ENCODE data around the gene FUZ. TPM values are rescaled to one million over a fixed set of nuclear protein-coding genes. Genes with fewer than 3 reads are reported as not detected.
A peak's percentile ranks its signal among the peaks of the same experiment; 100 is the strongest.

Gene FUZ
- total RNA-seq, 4 donors from 2014 or later: 20.1 to 40.1 (median 33.3) TPM

DNA sequence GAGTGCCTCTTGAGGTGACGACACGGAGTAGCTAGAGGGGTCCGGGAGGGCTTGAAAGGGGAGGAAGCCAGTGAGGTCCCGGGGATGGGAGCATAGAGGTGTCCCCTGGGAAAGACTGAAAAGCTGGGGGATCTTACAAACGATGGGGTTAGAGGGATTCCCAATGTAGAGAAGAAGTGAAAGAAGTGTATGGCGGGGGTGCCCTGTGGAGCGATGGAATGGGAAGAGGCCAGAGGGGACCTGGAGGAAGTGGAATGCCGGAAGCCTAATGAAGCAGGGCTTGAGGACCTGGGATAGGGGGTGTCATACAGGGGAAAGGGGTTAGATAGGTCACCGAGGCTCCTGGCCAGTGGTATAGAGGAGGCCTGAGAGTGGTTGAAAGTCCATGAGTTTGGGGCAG, 45.7 kb downstream of the FUZ start:
- intact Hi-C loops (cut with DNase I): loop anchor here (10.0 kb wide), 1 partner anchor 107 kb away; the partner anchor contains the start of genes AKT1S1 and TBC1D17
- DNase-seq: peak in 1 of 2 donors; percentile 17
- H3K4me1 ChIP-seq: peaks cover 14 to 21% of the 10 kb centered on the region in 2 donors
- peak overlapping the region in 2 of 3 donors; percentile 56 to 76 for H3K27ac ChIP-seq
- no peaks in the 10 kb centered on the region for H3K27me3 ChIP-seq
- 0 to 2% methylated on average over 9 of the region's 9 CpGs for WGBS, 2 donors
- peak overlapping the region; percentile 83 to 99 (median 88) for H3K4me3 ChIP-seq (replicated peaks in 1 of 3)
- no peaks in the 10 kb centered on the region for H3K9me3 ChIP-seq
- TF ChIP-seq, protein P1, sequence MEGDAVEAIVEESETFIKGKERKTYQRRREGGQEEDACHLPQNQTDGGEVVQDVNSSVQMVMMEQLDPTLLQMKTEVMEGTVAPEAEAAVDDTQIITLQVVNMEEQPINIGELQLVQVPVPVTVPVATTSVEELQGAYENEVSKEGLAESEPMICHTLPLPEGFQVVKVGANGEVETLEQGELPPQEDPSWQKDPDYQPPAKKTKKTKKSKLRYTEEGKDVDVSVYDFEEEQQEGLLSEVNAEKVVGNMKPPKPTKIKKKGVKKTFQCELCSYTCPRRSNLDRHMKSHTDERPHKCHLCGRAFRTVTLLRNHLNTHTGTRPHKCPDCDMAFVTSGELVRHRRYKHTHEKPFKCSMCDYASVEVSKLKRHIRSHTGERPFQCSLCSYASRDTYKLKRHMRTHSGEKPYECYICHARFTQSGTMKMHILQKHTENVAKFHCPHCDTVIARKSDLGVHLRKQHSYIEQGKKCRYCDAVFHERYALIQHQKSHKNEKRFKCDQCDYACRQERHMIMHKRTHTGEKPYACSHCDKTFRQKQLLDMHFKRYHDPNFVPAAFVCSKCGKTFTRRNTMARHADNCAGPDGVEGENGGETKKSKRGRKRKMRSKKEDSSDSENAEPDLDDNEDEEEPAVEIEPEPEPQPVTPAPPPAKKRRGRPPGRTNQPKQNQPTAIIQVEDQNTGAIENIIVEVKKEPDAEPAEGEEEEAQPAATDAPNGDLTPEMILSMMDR (IDR thresholded peaks at IDR 0.05): no peak
- TF ChIP-seq POLR2A (IDR thresholded peaks at IDR 0.05): no peak
- H3K36me3 ChIP-seq: no peaks in the 10 kb centered on the region

DNA sequence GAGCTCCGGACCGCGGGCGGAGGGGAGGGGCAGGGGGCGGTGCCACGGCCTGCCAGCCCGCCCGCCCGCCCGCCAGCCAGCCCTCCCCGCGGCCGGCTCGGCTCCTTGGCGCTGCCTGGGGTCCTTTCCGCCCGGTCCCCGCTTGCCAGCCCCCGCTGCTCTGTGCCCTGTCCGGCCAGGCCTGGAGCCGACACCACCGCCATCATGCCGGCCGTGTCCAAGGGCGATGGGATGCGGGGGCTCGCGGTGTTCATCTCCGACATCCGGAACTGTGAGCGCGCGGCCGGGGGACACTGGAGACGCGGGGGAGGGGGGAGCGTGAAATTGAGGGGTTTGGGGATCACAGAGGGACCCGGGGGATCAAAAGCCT, 46.2 kb downstream of the FUZ start, which contains the start of gene AP2A1:
AP2A1 (plus strand) TSS at position 72 of the 370 bp plus-strand sequence; CDS start at position 205, 133 bp downstream.
- WGBS, 2 donors: 0 to 2% methylated on average over 3 to 28 of the region's 38 CpGs
- DNase-seq: no peak
- Histone ChIP-seq H3K4me3 (replicated peaks in 1 of 3) (peak within 1 kb of the TSS; percentile 83 to 99 (median 88)), H3K9me3 (no peaks in the 10 kb centered on the region), H3K27ac (peak within 1 kb of the TSS; percentile 87 to 92 (median 91)), H3K4me1 (peaks cover 14 to 21% of the 10 kb centered on the region in 2 donors), H3K36me3 (no peaks in the 10 kb centered on the region), H3K27me3 (no peaks in the 10 kb centered on the region)
- intact Hi-C loops (cut with DNase I): loop anchor here (10.0 kb wide), 1 partner anchor 108 kb away; the partner anchor contains the start of genes AKT1S1 and TBC1D17
- TF ChIP-seq, protein P1 (IDR thresholded peaks at IDR 0.05): no peak
- peak in 1 of 2 donors; percentile 27 for TF ChIP-seq POLR2A (IDR thresholded peaks at IDR 0.05)

DNA sequence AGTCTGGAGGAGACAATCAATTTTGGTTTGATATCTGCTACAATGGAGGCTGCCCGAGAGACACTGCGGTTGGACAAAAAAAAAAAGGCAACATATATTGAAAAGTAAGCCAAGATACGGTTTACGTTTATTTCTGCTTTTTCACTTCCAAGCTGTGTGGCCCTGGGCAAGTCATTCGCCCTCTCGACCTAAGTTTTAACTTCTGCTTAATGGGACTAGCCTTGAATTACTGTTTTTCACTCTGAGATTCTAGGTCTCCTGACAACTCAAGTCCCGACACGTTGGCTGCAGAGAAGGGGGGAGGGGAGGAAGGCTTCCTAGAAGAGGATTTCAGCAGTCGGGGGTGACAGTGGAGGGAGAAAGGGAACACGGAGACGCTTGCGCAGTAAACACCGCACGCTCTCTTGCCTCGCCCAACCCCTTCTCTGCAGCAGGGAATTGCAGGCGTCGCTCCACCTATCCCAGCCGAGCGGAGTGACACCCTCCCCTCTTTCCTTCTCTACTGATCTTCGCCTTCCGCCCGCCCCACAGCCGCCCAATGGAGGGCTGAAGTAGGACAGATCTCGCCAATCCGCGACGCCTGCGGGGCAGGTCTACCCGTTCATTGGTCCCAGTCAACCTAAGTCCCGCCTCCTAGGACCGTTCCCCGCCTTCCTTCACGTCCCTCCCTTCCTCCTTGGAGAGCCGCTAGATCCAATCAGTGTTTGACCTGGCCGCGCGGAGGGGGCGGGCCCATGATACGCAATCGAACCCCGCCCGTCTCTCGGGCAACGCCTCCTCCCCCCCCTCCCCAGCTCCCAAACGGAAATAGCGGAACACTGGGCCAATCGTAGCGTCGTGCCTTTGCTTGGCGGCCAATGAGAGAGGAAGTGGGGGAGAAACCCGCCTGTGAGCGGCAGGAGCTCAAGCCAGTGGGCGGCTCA, 46.8 kb downstream of the FUZ start:
- Histone ChIP-seq H3K27ac (peak overlapping the region; percentile 87 to 92 (median 91)), H3K9me3 (no peaks in the 10 kb centered on the region), H3K4me1 (peaks cover 14 to 21% of the 10 kb centered on the region in 2 donors), H3K36me3 (no peaks in the 10 kb centered on the region), H3K27me3 (no peaks in the 10 kb centered on the region), H3K4me3 (replicated peaks in 1 of 3) (peak overlapping the region in 2 of 3 donors; percentile 9 to 88)
- TF ChIP-seq, protein P1 (IDR thresholded peaks at IDR 0.05): peak in 1 of 6 experiments; percentile 18
- TF ChIP-seq POLR2A (IDR thresholded peaks at IDR 0.05): peak; percentile 39 to 86
- intact Hi-C loops (cut with DNase I): loop anchor here (10.0 kb wide), 1 partner anchor 109 kb away; the partner anchor contains the start of genes AKT1S1 and TBC1D17
- peak; percentile 99 to 100 for DNase-seq
- WGBS, 2 donors: 1% methylated on average over 41 to 53 of the region's 53 CpGs

DNA sequence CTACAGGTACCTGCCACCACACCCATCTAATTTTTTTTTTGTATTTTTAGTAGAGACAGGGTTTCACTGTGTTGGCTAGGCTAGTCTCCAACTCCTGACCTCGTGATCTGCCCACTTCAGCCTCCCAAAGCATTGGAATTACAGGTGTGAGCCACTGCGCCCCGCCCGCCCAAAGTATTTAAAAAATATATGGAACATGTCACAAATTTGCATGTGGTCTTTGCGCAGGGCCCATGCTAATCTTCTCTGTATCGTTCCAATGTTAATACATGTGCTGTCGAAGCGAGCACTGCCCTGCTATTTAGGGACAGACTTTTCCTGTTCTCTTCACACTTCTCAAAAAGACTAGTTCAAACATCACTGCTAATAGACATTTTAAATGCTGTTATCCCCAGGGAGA, 48.8 kb downstream of the FUZ start:
- peaks cover 14 to 19% of the 10 kb centered on the region in 2 donors for H3K4me1 ChIP-seq
- H3K4me3 ChIP-seq (replicated peaks in 1 of 3): no peak overlapping the region
- DNase-seq: no peak
- no peaks in the 10 kb centered on the region for H3K9me3 ChIP-seq
- no peak overlapping the region for H3K27ac ChIP-seq
- H3K27me3 ChIP-seq: no peaks in the 10 kb centered on the region
- H3K36me3 ChIP-seq: no peaks in the 10 kb centered on the region
- WGBS, 2 donors: 88 to 92% methylated on average over 8 of the region's 8 CpGs
- intact Hi-C loops (cut with DNase I): loop anchor here (5.0 to 10.0 kb wide), 2 partner anchors 38 to 110 kb away; partner anchors contain the start of genes AKT1S1 and TBC1D17
- no peak for TF ChIP-seq POLR2A (IDR thresholded peaks at IDR 0.05)
- TF ChIP-seq, protein P1 (IDR thresholded peaks at IDR 0.05): no peak

All from thyroid gland (tissue), 4 donors.